ENCODE data around the gene EIPR1. TPM values are rescaled to one million over a fixed set of nuclear protein-coding genes. Genes with fewer than 3 reads are reported as not detected.

EIPR1 gene
- total and polyA plus RNA-seq, 2 donors: 21.3 to 31.9 TPM

- no peak for DNase-seq (ENCODE audit: low read depth in 6 of 9, low spot score in 9 of 9)
- H3K4me3 ChIP-seq (ENCODE audit: low read length in 2 of 2): no peak overlapping the region
- H3K4me1 ChIP-seq (ENCODE audit: control insufficient read depth in 2 of 2, insufficient read depth in 2 of 2, low read length in 2 of 2): no peaks in the 10 kb centered on the region
- H3K36me3 ChIP-seq (ENCODE audit: control insufficient read depth in 2 of 2, insufficient read depth in 2 of 2, low read length in 1 of 2): peaks cover 7% of the 10 kb centered on the region in 2 donors
- H3K27me3 ChIP-seq (ENCODE audit: control insufficient read depth in 2 of 2, insufficient read depth in 1 of 2, low read length in 1 of 2): no peaks in the 10 kb centered on the region
- 98% methylated on average over 10 of the region's 10 CpGs for WGBS
- H3K27ac ChIP-seq (ENCODE audit: low read depth in 1 of 2, low read length in 1 of 2): no peak overlapping the region
- H3K9me3 ChIP-seq (ENCODE audit: control insufficient read depth in 2 of 2, insufficient read depth in 1 of 2, low read length in 1 of 2): no peaks in the 10 kb centered on the region
Observed at GRCh38 chr2:3340144-3340543, 37.5 kb downstream of the EIPR1 start.

GRCh38 chr2:3338340-3338739, 39.3 kb downstream of the EIPR1 start:
- peaks cover 10 to 19% of the 10 kb centered on the region in 2 donors for H3K36me3 ChIP-seq (ENCODE audit: control insufficient read depth in 2 of 2, insufficient read depth in 2 of 2, low read length in 1 of 2)
- H3K4me1 ChIP-seq (ENCODE audit: control insufficient read depth in 2 of 2, insufficient read depth in 2 of 2, low read length in 2 of 2): no peaks in the 10 kb centered on the region
- no peak overlapping the region for H3K27ac ChIP-seq (ENCODE audit: low read depth in 1 of 2, low read length in 1 of 2)
- WGBS: 97% methylated on average over 10 of the region's 10 CpGs
- DNase-seq (ENCODE audit: low read depth in 6 of 9, low spot score in 9 of 9): no peak
- H3K9me3 ChIP-seq (ENCODE audit: control insufficient read depth in 2 of 2, insufficient read depth in 1 of 2, low read length in 1 of 2): no peaks in the 10 kb centered on the region
- no peak overlapping the region for H3K4me3 ChIP-seq (ENCODE audit: low read length in 2 of 2)
- no peaks in the 10 kb centered on the region for H3K27me3 ChIP-seq (ENCODE audit: control insufficient read depth in 2 of 2, insufficient read depth in 1 of 2, low read length in 1 of 2)

GRCh38 chr2:3336844-3337243, 40.8 kb downstream of the EIPR1 start:
- Histone ChIP-seq H3K4me1 (ENCODE audit: control insufficient read depth in 2 of 2, insufficient read depth in 2 of 2, low read length in 2 of 2) (no peaks in the 10 kb centered on the region), H3K36me3 (ENCODE audit: control insufficient read depth in 2 of 2, insufficient read depth in 2 of 2, low read length in 1 of 2) (peaks cover 15 to 22% of the 10 kb centered on the region in 2 donors), H3K27me3 (ENCODE audit: control insufficient read depth in 2 of 2, insufficient read depth in 1 of 2, low read length in 1 of 2) (no peaks in the 10 kb centered on the region), H3K9me3 (ENCODE audit: control insufficient read depth in 2 of 2, insufficient read depth in 1 of 2, low read length in 1 of 2) (no peaks in the 10 kb centered on the region), H3K27ac (ENCODE audit: low read depth in 1 of 2, low read length in 1 of 2) (no peak overlapping the region), H3K4me3 (ENCODE audit: low read length in 2 of 2) (no peak overlapping the region)
- 97% methylated on average over 2 of the region's 2 CpGs for WGBS
- no peak for DNase-seq (ENCODE audit: low read depth in 6 of 9, low spot score in 9 of 9)

- H3K4me3 ChIP-seq (ENCODE audit: low read length in 2 of 2): no peak overlapping the region
- H3K9me3 ChIP-seq (ENCODE audit: control insufficient read depth in 2 of 2, insufficient read depth in 1 of 2, low read length in 1 of 2): no peaks in the 10 kb centered on the region
- peaks cover 17 to 27% of the 10 kb centered on the region in 2 donors for H3K36me3 ChIP-seq (ENCODE audit: control insufficient read depth in 2 of 2, insufficient read depth in 2 of 2, low read length in 1 of 2)
- no peaks in the 10 kb centered on the region for H3K27me3 ChIP-seq (ENCODE audit: control insufficient read depth in 2 of 2, insufficient read depth in 1 of 2, low read length in 1 of 2)
- DNase-seq (ENCODE audit: low read depth in 6 of 9, low spot score in 9 of 9): no peak
- H3K27ac ChIP-seq (ENCODE audit: low read depth in 1 of 2, low read length in 1 of 2): no peak overlapping the region
- no peaks in the 10 kb centered on the region for H3K4me1 ChIP-seq (ENCODE audit: control insufficient read depth in 2 of 2, insufficient read depth in 2 of 2, low read length in 2 of 2)
- 96% methylated on average over 24 of the region's 24 CpGs for WGBS
Observed at GRCh38 chr2:3334392-3335345, 42.9 kb downstream of the EIPR1 start.

- Histone ChIP-seq H3K27me3 (ENCODE audit: control insufficient read depth in 2 of 2, insufficient read depth in 1 of 2, low read length in 1 of 2) (no peaks in the 10 kb centered on the region), H3K9me3 (ENCODE audit: control insufficient read depth in 2 of 2, insufficient read depth in 1 of 2, low read length in 1 of 2) (no peaks in the 10 kb centered on the region), H3K4me1 (ENCODE audit: control insufficient read depth in 2 of 2, insufficient read depth in 2 of 2, low read length in 2 of 2) (no peaks in the 10 kb centered on the region), H3K27ac (ENCODE audit: low read depth in 1 of 2, low read length in 1 of 2) (no peak overlapping the region), H3K36me3 (ENCODE audit: control insufficient read depth in 2 of 2, insufficient read depth in 2 of 2, low read length in 1 of 2) (peaks cover 14 to 27% of the 10 kb centered on the region in 2 donors), H3K4me3 (ENCODE audit: low read length in 2 of 2) (no peak overlapping the region)
- no peak for DNase-seq (ENCODE audit: low read depth in 6 of 9, low spot score in 9 of 9)
- WGBS: 97% methylated on average over 8 of the region's 8 CpGs
Observed at GRCh38 chr2:3332133-3332532, 45.5 kb downstream of the EIPR1 start.

GRCh38 chr2:3329491-3329890, 48.1 kb downstream of the EIPR1 start:
- Histone ChIP-seq H3K27me3 (ENCODE audit: control insufficient read depth in 2 of 2, insufficient read depth in 1 of 2, low read length in 1 of 2) (no peaks in the 10 kb centered on the region), H3K4me3 (ENCODE audit: low read length in 2 of 2) (no peak overlapping the region), H3K36me3 (ENCODE audit: control insufficient read depth in 2 of 2, insufficient read depth in 2 of 2, low read length in 1 of 2) (peaks cover 17% of the 10 kb centered on the region in 2 donors), H3K4me1 (ENCODE audit: control insufficient read depth in 2 of 2, insufficient read depth in 2 of 2, low read length in 2 of 2) (no peaks in the 10 kb centered on the region), H3K27ac (ENCODE audit: low read depth in 1 of 2, low read length in 1 of 2) (no peak overlapping the region), H3K9me3 (ENCODE audit: control insufficient read depth in 2 of 2, insufficient read depth in 1 of 2, low read length in 1 of 2) (no peaks in the 10 kb centered on the region)
- DNase-seq (ENCODE audit: low read depth in 6 of 9, low spot score in 9 of 9): no peak
- over 99% methylated on average over 5 of the region's 5 CpGs for WGBS

GRCh38 chr2:3326871-3327270, 50.7 kb downstream of the EIPR1 start:
- H3K4me3 ChIP-seq (ENCODE audit: low read length in 2 of 2): no peak overlapping the region

GRCh38 chr2:3326182-3326537, 51.5 kb downstream of the EIPR1 start:
- H3K4me1 ChIP-seq (ENCODE audit: control insufficient read depth in 2 of 2, insufficient read depth in 2 of 2, low read length in 2 of 2): no peaks in the 10 kb centered on the region
- H3K9me3 ChIP-seq (ENCODE audit: control insufficient read depth in 2 of 2, insufficient read depth in 1 of 2, low read length in 1 of 2): no peaks in the 10 kb centered on the region
- H3K36me3 ChIP-seq (ENCODE audit: control insufficient read depth in 2 of 2, insufficient read depth in 2 of 2, low read length in 1 of 2): peaks cover 6 to 12% of the 10 kb centered on the region in 2 donors
- H3K27me3 ChIP-seq (ENCODE audit: control insufficient read depth in 2 of 2, insufficient read depth in 1 of 2, low read length in 1 of 2): no peaks in the 10 kb centered on the region
- no peak overlapping the region for H3K27ac ChIP-seq (ENCODE audit: low read depth in 1 of 2, low read length in 1 of 2)
- 90% methylated on average over 7 of the region's 7 CpGs for WGBS
- no peak for DNase-seq (ENCODE audit: low read depth in 6 of 9, low spot score in 9 of 9)
- no peak overlapping the region for H3K4me3 ChIP-seq (ENCODE audit: low read length in 2 of 2)

More at GRCh38 chr2:3326871-3327270, 50.7 kb downstream of the EIPR1 start:
- DNase-seq (ENCODE audit: low read depth in 6 of 9, low spot score in 9 of 9): no peak
- Histone ChIP-seq H3K27ac (ENCODE audit: low read depth in 1 of 2, low read length in 1 of 2) (no peak overlapping the region), H3K4me1 (ENCODE audit: control insufficient read depth in 2 of 2, insufficient read depth in 2 of 2, low read length in 2 of 2) (no peaks in the 10 kb centered on the region), H3K36me3 (ENCODE audit: control insufficient read depth in 2 of 2, insufficient read depth in 2 of 2, low read length in 1 of 2) (peaks cover 6 to 12% of the 10 kb centered on the region in 2 donors), H3K9me3 (ENCODE audit: control insufficient read depth in 2 of 2, insufficient read depth in 1 of 2, low read length in 1 of 2) (no peaks in the 10 kb centered on the region), H3K27me3 (ENCODE audit: control insufficient read depth in 2 of 2, insufficient read depth in 1 of 2, low read length in 1 of 2) (no peaks in the 10 kb centered on the region)
- 97% methylated on average over 15 of the region's 15 CpGs for WGBS

GRCh38 chr2:3325458-3326181, 52.0 kb downstream of the EIPR1 start:
- Histone ChIP-seq H3K4me1 (ENCODE audit: control insufficient read depth in 2 of 2, insufficient read depth in 2 of 2, low read length in 2 of 2) (no peaks in the 10 kb centered on the region), H3K4me3 (ENCODE audit: low read length in 2 of 2) (no peak overlapping the region), H3K27ac (ENCODE audit: low read depth in 1 of 2, low read length in 1 of 2) (no peak overlapping the region), H3K9me3 (ENCODE audit: control insufficient read depth in 2 of 2, insufficient read depth in 1 of 2, low read length in 1 of 2) (no peaks in the 10 kb centered on the region), H3K27me3 (ENCODE audit: control insufficient read depth in 2 of 2, insufficient read depth in 1 of 2, low read length in 1 of 2) (no peaks in the 10 kb centered on the region), H3K36me3 (ENCODE audit: control insufficient read depth in 2 of 2, insufficient read depth in 2 of 2, low read length in 1 of 2) (peaks cover 6 to 8% of the 10 kb centered on the region in 2 donors)
- no peak for DNase-seq (ENCODE audit: low read depth in 6 of 9, low spot score in 9 of 9)
- WGBS: 88% methylated on average over 11 of the region's 11 CpGs

All from thymus (tissue), 11 donors.